Fibroblast of skin of left biceps (primary cell): ENCODE results near the gene PCOLCE2.

Experiments
- DNase-seq, 2 experiments: peaks; one replicate each; pipeline ENCODE4 v3.0.0-alpha.2; 2013; ENCODE audit warnings: low read depth in 2 of 2

Gene PCOLCE2

DNA sequence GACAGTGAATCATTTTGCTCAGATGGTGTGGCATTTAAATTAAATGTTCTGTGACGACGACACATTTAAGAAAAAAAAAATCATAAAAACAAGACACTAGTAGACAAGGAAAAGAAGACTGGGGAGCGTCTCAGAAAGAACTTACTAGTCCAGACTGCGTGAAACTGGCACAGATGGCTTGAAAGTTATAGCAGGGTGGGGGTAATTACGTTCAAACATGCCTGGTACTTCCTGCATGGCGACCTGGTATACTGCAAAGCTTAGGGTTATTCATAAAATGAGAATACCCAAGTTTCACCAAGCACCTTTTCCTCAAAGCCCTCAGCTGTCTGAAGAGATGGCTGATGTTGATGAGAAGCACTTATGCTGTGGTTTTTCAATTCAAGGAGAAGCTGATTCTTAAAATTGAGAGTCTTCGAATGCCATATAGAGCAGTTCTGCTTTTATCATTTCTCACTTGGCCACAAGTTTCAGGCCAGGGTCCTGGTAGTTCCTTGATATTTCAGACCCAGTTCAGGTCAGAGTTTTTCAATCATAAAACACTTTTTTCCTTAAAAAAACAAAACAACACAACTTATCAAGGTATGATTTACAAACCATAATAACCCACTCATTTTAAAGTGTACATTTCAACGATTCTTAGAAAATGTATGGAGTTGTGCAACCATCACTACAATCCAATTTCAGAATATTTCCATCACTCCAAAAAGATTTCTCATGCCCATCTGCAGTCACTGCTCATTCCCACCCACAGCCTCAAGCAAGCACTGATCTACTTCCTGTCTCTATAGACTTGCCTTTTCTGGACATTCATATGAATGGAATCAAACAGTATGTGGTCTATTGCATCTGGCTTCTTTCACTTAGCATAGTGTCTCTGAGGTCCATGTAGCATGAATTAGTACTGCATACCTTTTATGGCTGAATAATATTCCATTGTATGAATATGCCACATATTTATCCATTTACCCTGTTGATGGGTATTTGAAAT, 24.7 kb downstream of the PCOLCE2 start:
- DNase-seq = no peak

DNA sequence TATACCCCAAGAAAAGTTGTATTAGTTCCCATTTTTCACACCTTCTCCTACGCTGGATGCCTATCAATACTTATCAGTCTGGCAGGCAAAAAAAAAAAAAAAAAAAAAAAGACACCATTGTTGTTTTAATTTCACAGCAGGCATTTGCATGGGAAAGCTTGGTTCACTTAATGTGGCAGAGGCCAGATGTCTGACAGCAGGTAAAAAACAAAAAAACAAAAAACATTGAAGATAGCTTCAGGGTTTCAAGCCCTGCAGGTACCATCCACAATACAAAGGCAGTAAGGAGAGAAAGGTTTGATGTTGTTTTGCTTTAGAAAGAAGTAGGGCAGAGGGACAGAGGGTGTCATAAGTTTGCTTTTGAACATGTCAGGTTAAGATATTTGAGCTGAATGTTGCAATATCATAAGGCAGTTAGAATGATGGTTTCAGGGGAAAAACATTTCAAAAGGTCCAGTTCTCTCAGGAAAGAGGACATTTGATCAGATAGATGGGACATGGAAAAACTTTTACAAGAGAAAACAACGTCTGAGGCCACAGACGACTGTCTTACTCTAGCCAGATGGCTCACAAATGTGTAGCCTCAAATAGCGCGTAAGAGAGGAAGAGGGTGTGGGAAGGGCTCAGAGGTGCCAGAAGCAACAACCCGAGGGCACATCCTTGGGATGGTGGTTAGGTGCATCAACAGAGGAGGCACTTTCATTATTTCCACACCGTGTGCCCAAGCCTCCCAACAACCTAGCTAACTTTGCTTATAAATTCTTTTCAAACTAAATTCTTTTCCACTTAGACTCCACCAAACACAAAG, 25.7 kb downstream of the PCOLCE2 start:
- DNase-seq = no peak

DNA sequence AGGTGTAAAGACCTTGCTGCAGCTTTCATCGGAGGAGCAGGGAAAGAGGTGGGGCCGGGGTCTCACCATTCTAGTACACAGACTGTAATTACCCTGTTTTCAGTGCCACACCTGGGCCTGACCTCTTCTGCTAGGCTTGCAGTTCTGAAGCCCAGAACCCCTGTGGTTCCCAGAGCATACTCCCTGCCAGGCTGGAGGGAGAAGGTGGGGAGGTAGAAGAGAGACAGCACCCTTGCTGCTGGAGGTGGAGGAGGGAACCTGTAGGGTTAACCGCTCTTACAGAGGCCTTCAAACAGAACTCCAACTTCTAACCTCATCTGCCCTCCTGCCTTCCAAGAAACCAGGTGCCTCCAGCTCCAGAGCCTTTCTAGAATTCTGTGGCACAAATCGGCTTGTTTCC, 27.0 kb downstream of the PCOLCE2 start:
- DNase-seq = no peak

DNA sequence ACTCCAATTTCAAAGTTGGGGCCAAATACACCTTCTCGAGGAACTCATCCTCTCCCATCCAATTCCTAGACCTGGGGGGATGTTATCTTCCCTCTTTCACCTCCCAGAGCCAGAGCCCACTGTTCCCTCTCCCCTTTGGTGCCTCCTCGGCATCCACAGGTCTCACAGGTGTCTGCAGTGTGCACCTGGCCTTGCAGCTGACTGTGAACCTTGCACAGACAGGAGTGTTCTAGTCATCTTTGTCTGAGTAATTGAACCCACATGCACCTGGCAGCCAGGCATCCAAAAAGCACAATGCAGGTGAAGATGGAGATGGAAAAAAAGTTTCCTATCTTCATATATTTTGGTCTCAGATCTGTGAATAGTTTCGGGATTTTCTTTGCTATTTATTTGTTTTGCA, 30.8 kb downstream of the PCOLCE2 start:
- DNase-seq = no peak

DNA sequence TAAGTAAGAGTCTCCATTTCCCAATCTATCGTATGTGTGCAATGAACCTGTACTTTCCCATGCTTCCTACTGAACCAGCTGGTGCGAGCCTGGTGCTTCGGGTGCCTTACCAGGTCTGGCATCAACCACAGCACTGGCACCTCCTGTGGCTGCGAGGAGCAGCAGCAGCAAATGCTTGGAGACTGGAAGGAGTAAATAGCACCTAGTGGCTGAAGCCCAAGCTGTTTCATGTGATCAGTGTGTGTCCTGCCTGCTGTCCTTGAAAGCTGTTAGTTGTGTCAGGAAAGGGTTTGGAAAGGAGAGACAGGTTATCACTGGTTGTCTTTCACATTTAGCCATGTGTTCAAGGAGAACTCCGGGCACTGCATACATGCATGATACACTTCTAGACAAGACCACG, 31.8 kb downstream of the PCOLCE2 start:
- no peak for DNase-seq

DNA sequence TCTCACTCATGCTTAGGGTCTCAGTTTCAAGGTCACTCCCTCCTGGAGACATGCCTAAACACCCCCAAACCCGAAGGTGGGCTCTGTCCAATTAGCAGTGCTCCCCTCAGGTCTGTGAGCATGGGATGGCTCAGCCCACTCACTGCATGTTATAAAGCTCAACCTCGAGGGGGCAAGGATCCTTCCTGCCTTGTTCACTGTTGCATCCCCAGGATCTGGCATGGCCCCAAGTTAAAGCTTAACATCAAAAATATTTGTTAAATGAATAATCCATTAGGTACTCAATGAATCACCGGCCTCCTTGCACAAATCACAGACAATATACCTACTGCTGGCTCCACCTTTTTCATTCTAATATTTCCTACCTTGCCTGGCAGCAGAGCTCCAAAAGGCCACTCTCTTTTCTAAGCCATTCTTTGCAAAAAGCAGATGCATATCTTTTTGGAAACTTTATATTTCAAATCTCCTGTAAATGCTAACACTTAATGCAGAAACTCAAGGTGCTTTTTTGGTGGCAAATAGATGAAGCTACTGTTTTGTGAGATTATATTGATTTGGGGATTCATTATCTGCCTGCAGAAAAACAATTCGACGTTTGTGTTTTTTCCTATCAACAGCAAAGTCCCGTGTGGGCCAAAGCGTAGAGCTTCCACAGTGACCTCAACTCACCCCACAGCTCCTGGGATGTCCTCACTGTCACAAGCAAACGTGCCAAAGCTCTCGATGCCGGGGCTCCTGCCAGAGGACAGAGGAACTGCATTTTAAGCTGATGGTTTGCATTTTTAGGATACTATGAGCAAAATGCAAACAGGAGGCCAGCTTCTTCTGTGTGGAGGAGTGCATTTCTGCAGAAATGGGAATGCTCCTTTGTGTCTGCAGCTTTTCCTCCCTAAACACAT, 35.4 kb downstream of the PCOLCE2 start:
- peak; percentile 36 to 40 for DNase-seq

DNA sequence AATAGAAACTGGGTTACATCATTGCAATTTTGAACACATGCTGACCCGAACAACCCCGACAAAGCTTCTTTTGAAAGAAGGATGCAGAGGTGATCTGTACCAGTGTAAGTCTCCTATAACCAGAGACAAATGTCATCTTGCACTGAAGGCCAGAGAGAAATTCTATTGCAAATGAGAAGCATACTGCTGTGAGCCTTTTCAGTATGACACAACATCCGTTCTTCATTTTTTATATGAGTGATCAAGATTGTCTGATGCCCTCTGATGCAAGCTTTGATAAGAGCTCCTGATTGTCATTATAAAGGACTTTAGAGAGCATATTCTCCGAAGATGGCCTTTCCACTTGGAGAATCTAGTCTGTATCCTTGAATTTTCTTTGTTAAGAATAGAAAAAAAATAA, 36.9 kb downstream of the PCOLCE2 start:
- no peak for DNase-seq

DNA sequence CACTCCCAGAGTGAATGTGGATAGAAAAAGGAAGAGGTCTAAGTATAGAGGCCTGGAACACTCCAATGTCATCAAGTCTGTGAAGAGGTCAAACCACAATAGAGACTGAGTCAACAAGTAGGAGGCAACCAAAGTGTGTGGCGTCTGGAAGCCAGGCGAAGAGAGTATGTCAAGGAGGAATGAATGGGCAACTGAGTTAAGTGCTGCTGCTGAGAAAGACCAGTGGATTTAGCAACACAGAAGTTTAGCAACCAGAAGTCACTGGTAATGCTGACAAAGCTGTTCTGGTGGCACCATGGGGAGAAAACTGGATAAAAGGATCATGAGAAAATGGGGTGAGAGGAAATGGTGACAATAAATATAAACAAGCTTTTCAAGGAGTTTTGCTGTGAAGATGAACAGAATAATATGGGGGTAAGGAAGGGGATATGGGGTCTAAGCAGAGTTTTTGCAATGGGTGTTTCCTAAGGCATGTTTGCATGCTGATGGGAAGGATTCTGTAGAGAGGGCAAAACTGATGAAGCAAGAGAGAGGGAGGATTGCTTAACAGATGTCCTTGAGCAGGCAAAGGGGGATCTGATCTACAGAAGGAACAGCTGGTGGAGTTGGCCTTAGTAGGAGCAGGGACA, 38.4 kb downstream of the PCOLCE2 start:
- DNase-seq = peak; percentile 35 to 38

DNA sequence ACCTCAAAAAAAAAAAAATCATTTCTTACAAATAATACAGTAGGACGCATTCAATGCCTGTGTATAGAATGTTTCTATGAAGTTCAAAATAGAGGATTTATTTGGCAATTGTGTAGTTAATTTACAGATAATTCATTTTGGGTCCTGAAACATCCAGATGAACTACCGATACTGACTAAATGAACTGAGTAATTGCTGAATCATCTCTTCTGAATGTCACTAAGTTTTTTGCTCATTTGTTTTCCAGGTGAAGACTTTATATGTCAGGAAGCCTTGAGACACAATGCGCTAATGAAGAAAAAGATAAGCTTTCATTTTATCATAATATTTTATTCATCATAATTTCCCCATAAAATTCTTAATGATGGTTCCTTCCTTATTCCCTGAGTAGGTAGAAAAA, 39.7 kb downstream of the PCOLCE2 start:
- DNase-seq = no peak

DNA sequence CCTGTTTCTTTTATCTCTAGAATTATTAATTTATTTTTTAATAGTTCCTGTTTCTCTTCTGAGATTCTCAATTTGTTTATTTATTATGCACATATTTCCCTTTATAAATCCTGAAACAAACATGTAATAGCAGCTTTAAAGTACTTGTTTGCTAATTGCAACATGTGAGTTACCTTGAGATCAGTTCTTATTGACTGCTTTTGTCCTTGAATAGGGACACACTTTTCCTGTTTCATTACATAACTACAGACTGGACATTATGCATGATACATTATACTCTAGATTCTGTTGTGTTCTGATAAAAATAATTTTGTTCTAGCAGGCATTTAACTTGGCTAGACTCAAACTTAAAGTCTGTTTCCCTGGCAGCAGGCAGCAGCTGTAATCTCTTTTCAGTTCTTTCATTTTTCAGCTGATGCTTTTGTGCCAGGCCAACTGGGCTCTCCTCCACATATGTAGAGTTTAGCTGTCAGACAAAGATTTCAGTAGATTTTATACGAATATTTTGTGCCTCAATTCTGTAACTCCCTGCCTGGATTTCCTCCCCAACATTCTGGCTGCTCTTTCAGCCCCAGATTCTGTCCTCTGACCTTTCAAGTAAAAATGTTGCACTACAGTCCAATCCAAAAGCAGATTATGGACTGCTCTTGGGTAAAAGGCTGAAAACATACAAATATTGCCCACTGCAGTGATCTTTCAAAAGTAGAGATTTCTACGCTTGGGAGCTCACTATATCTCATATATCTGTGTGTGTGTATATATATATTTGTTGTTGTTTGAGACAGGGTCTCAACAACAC, 41.9 kb downstream of the PCOLCE2 start:
- DNase-seq = no peak

DNA sequence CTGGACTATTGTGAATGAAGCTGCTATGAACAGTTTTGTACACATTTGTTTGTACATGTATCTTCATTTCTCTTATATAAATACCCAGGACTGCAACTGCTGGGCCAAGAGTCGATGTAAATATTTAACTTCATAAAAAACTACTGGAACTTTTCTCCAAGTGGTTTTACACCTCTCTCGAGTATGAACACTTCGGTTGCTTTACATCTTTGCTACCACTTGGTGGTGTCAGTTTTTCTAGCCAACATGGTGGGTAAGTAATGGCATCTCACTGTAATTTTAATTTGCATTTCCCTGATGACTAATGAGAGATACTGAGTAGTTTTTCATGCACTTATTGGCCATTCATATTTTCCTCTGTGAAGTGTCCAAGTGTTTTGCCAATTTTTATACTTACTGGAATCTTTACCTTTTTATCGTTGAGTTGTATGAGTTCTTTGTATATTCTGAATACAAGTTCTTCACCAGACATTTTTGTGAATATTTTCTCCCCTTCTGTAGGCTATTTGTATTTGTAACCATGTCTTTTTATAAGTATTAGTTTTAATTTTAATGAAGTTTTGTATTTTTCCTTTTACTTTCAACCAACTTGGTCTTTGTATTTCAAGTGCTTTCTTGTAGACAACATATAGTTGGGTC, 44.4 kb downstream of the PCOLCE2 start:
- DNase-seq = no peak

DNA sequence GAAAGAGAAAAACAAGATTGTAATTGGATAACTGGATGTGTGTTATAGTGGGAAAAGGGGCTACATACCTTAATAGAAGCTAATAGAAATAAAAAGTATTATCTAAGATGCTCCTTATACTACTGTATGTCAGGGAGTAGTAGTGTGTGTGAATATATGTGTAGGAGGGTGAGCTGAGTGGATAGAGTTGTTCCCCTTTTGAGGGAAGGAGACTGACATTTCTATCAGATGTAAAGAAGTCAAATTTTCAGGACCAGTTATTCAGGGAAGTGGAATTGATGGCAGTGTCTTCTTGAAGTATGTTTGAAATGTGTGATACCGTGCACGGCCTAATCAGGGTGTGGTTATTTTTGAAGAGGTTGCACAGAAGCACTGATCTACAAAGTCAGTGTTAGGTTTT, 49.1 kb downstream of the PCOLCE2 start:
- no peak for DNase-seq

DNA sequence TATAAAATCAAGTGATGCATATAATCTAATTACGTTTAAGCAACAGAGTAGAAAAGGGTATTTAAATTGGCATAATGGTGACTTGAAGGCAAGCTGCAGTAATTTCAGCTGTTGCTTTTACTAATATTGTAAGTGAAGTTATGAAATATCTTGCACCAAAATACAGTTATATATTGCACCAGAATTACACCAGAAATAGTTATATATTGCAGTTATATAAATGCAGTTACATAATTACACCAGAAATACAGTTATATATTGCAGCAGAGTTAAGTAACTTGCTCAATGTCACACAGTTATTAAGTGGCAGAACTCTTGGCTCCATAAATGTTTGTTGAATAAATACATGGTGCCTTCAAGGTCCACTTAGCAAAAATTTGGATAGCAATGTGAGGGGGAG, 51.4 kb downstream of the PCOLCE2 start:
- DNase-seq = no peak

DNA sequence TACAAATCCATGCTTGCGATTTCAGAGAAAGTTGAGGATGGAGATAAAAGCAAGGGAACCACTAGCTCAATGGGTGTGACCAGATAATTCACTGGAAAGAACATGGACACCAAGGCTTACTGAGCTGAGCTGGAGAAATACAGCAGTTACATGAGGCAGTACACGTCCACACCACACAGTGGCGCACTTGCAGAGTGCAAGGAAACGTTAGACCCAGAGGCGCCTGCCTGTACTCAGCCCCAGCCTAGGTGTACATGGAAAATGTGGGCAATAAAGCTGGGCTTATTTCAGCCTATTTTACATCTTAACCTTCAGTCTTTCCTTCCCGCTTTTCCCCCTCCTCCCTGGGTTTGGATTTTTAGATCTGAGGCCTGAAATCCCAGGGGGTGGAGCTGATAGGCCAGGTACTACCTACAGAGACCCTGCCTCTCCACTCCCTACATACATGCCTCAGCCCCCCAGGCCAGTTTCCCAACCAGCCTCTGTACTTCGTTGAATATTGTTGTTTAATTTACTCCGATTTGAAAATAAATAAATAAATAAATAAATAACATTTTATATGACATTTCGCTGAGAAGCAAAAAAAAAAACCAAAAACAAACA, 60.1 kb downstream of the PCOLCE2 start:
- DNase-seq = peak; percentile 31 to 33

DNA sequence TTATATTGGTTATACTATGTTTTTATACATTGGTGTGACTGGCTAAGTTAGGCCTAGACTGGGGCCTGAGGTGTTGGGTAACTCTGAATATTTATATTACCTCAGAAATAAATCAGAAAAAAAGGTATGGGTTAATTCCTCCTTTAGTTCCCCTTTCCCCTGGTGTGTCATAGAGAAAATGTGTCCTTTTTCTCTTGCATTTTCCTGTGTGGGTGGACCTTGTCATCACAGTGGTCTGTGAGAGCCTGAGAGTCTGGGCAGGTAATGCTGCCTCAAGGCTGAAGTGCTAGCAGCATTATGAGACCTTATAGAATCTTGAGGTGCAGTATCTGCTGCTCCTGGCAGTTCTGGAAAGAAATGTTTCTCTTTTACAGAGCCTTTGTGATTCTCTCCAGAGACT, 69.7 kb downstream of the PCOLCE2 start:
- DNase-seq = no peak

DNA sequence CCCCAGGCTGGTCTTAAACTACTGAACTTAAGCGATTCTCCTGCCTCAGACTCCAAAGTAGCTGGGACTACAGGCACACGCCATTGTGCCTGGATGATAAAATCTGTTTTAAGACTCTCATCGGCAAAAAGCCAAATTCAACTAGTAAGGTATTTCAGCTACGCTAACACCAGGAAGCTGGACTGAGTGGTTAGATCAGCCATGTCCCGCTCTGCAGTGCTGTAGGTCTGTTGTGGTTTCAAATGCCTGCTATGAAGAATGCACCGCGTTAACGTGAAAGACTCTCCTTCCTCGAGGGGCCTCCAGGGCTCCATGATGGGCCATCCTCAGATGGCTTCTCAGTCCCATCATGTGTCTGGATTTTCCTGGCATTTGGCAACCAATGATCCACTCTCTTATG, 70.2 kb downstream of the PCOLCE2 start:
- DNase-seq = no peak

DNA sequence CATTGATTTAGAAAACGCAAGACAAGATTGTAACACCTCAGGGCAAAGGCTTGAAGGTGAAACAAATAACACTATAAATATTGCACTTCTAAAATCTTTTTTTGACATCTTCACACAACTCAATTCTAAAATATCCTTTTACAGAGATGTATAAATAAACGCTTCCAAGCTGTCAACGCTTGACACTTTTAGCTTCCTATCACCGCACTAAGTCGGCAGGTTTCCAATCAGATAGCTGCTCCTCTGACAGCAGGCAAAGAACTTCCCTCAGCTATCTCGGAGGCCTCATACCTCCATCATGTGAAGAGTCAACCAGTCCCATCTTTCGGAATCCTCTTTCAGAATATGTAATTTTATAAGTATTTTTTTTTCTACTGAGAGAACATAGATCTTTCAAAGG, 71.0 kb downstream of the PCOLCE2 start:
- no peak for DNase-seq

DNA sequence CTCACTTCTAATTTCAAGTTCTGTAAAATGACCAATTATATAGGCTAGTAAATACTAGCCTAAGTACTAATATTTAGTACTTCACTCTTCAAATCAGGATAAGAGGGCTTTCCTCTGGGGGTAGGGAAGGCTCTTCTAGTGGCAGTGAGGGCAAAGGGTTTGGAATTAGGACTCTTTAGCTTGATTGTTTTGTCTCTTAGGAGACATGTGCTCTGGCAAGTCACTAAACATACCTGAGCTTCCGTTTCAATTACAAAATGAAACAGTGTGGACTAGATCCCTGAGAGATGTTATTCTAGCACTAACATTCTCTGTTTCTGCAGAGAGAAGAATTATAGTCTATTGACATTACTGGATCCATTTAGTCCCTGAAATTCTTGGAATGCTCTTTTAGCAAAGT, 71.5 kb downstream of the PCOLCE2 start:
- no peak for DNase-seq

DNA sequence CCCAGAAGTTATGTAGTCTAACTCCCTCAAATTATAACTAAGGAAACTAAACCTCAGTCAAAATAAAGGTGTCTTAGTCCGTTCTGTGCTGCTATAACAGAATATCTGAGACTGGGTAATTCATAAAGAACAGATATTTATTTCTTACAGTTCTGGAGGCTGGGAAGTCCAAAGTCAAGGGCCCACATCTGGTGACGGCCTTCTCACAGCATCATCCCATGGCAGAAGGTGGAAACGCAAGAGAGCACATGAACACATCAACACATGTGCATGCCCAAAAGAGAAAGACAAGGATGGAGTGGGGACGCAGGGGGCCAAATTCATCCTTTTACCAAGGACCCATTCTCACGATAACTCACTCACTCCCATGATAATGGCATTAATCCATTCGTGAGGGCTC, 73.1 kb downstream of the PCOLCE2 start:
- DNase-seq = no peak

DNA sequence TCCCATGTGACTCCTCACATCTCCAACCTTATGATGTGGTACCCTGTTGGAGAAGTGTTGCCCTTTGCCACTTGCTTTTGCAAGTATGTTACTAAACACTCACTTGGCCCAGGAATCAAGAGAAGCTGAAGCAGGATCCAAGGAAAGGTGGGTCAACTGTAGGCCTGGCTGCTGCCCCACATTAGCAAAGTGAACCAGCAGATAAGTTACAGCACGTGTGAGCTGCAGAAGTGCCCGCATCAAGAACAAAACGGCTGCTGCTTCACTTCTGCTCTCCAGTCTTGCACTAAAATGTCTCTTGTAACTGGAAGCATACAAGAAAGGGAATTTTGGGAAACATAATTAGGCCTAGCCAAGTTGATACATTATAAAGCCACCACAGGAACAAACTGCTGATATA, 79.6 kb downstream of the PCOLCE2 start:
- no peak for DNase-seq
